C4-2B (cell line): ENCODE data around the gene PDE4B.

ENCODE experiments used
- ZFX ChIP-seq: fragments of 450-650 bp; IDR thresholded peaks from 2 replicates; pipeline ENCODE4 v1.6.1; 2017
- TF ChIP-seq, protein P1 (sequence below): fragments of 450-650 bp; conservative IDR thresholded peaks from 2 replicates; pipeline ENCODE4 v1.5.1; 2017; ENCODE audit warnings: mild to moderate bottlenecking

DNA sequence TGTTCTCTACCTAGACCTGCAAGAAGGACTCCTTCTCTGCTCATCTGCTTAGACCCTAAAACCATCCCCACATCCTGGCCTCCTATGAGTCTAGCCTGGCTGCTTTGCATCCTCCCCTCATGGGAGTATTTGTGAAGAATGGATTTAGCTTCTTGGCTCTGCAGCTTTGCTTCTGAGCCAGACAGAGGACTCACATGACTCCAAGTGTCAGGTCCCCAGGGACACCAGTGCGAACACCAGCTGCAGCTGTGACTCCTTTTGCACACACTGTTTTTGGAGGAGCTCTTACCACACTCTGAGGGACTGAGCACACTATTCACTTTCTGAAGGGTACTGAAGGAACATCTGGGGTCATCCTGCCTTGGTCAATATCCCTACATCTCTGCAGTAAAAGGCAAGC lies 609.5 kb downstream of the PDE4B start:
- TF ChIP-seq, protein P1, sequence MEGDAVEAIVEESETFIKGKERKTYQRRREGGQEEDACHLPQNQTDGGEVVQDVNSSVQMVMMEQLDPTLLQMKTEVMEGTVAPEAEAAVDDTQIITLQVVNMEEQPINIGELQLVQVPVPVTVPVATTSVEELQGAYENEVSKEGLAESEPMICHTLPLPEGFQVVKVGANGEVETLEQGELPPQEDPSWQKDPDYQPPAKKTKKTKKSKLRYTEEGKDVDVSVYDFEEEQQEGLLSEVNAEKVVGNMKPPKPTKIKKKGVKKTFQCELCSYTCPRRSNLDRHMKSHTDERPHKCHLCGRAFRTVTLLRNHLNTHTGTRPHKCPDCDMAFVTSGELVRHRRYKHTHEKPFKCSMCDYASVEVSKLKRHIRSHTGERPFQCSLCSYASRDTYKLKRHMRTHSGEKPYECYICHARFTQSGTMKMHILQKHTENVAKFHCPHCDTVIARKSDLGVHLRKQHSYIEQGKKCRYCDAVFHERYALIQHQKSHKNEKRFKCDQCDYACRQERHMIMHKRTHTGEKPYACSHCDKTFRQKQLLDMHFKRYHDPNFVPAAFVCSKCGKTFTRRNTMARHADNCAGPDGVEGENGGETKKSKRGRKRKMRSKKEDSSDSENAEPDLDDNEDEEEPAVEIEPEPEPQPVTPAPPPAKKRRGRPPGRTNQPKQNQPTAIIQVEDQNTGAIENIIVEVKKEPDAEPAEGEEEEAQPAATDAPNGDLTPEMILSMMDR: no peak
- TF ChIP-seq ZFX: no peak
